Measurements from ENCODE around the gene KIF12.

KIF12 gene

GRCh38 chr9:114119242-114120191 lies 20.4 kb upstream of the KIF12 start:
- Histone ChIP-seq H3K27me3 (ENCODE audit: control insufficient read depth, low read length) (peaks cover 16% of the 10 kb centered on the region), H3F3A (ENCODE audit: control insufficient read depth, insufficient read depth) (no peaks in the 10 kb centered on the region), H3K36me3 (ENCODE audit: control insufficient read depth, low read length) (no peaks in the 10 kb centered on the region), H3K27ac (ENCODE audit: low read depth, low read length) (no peak overlapping the region), H3K4me1 (ENCODE audit: control insufficient read depth, low read length) (no peaks in the 10 kb centered on the region), H3K79me2 (ENCODE audit: control insufficient read depth, low read length) (no peaks in the 10 kb centered on the region), H3K4me3 (ENCODE audit: low read length) (no peak overlapping the region), H3K9me2 (replicated peaks; ENCODE audit: control insufficient read depth, low read length) (no peaks in the 10 kb centered on the region), H3K4me2 (ENCODE audit: low read length) (no peak overlapping the region), H4K20me1 (ENCODE audit: control insufficient read depth, insufficient read depth, low read depth, low read length) (no peaks in the 10 kb centered on the region), H3K9me3 (ENCODE audit: control insufficient read depth, insufficient read depth, low read length) (no peaks in the 10 kb centered on the region)
- TF ChIP-seq EZH2phosphoT487 (IDR thresholded peaks at IDR 0.05; ENCODE audit: borderline replicate concordance, low read length): no peak
- TF ChIP-seq CTCF (IDR thresholded peaks at IDR 0.05; ENCODE audit: low read depth, low read length, poor library complexity, severe bottlenecking): no peak

- Histone ChIP-seq H3K4me2 (ENCODE audit: low read length) (no peak overlapping the region), H3K79me2 (ENCODE audit: control insufficient read depth, low read length) (no peaks in the 10 kb centered on the region), H4K20me1 (ENCODE audit: control insufficient read depth, insufficient read depth, low read depth, low read length) (no peaks in the 10 kb centered on the region), H3K27ac (ENCODE audit: low read depth, low read length) (no peak overlapping the region), H3K4me3 (ENCODE audit: low read length) (no peak overlapping the region), H3K36me3 (ENCODE audit: control insufficient read depth, low read length) (no peaks in the 10 kb centered on the region), H3K9me3 (ENCODE audit: control insufficient read depth, insufficient read depth, low read length) (no peaks in the 10 kb centered on the region), H3F3A (ENCODE audit: control insufficient read depth, insufficient read depth) (no peaks in the 10 kb centered on the region), H3K9me2 (replicated peaks; ENCODE audit: control insufficient read depth, low read length) (no peaks in the 10 kb centered on the region), H3K27me3 (ENCODE audit: control insufficient read depth, low read length) (peaks cover 19% of the 10 kb centered on the region), H3K4me1 (ENCODE audit: control insufficient read depth, low read length) (no peaks in the 10 kb centered on the region)
- no peak for TF ChIP-seq EZH2phosphoT487 (IDR thresholded peaks at IDR 0.05; ENCODE audit: borderline replicate concordance, low read length)
- TF ChIP-seq CTCF (IDR thresholded peaks at IDR 0.05; ENCODE audit: low read depth, low read length, poor library complexity, severe bottlenecking): no peak
Observed at GRCh38 chr9:114117996-114118830, 19.1 kb upstream of the KIF12 start.

- no peaks in the 10 kb centered on the region for H3K79me2 ChIP-seq (ENCODE audit: control insufficient read depth, low read length)
- no peaks in the 10 kb centered on the region for H4K20me1 ChIP-seq (ENCODE audit: control insufficient read depth, insufficient read depth, low read depth, low read length)
- H3K27ac ChIP-seq (ENCODE audit: low read depth, low read length): no peak overlapping the region
- H3F3A ChIP-seq (ENCODE audit: control insufficient read depth, insufficient read depth): no peaks in the 10 kb centered on the region
- H3K9me3 ChIP-seq (ENCODE audit: control insufficient read depth, insufficient read depth, low read length): no peaks in the 10 kb centered on the region
- no peaks in the 10 kb centered on the region for H3K9me2 ChIP-seq (replicated peaks; ENCODE audit: control insufficient read depth, low read length)
- H3K4me1 ChIP-seq (ENCODE audit: control insufficient read depth, low read length): no peaks in the 10 kb centered on the region
- H3K27me3 ChIP-seq (ENCODE audit: control insufficient read depth, low read length): peaks cover 19% of the 10 kb centered on the region
- no peak overlapping the region for H3K4me3 ChIP-seq (ENCODE audit: low read length)
- H3K36me3 ChIP-seq (ENCODE audit: control insufficient read depth, low read length): no peaks in the 10 kb centered on the region
- TF ChIP-seq EZH2phosphoT487 (IDR thresholded peaks at IDR 0.05; ENCODE audit: borderline replicate concordance, low read length) (no peak), CTCF (IDR thresholded peaks at IDR 0.05; ENCODE audit: low read depth, low read length, poor library complexity, severe bottlenecking) (no peak)
- no peak overlapping the region for H3K4me2 ChIP-seq (ENCODE audit: low read length)
Observed at GRCh38 chr9:114117614-114117995, 18.5 kb upstream of the KIF12 start.
